Measurements from ENCODE around the gene C1QTNF5.

GRCh38 chr11:119347242-119347641 lies 6.6 kb upstream of the C1QTNF5 start:
- TF ChIP-seq EZH2 (IDR thresholded peaks at IDR 0.05; ENCODE audit: insufficient read depth, poor library complexity, severe bottlenecking), result no peak
- no peak for TF ChIP-seq EZH2phosphoT487 (IDR thresholded peaks at IDR 0.05; ENCODE audit: insufficient read depth, low read depth)

All from GM23248 (cell line).